ENCODE measurements around the gene DDX59. TPM values are rescaled to one million over a fixed set of nuclear protein-coding genes. Genes with fewer than 3 reads are reported as not detected.
A peak's percentile ranks its signal among the peaks of the same experiment; 100 is the strongest.

DDX59 gene
- total RNA-seq, 4 donors from 2014 or later = 8.6 to 17.5 (median 14.6) TPM

GRCh38 chr1:200670242-200671118 lies 773 bp upstream of the DDX59 start:
- peak in 1 of 3 donors; percentile 0 for TF ChIP-seq POLR2AphosphoS5 (IDR thresholded peaks at IDR 0.05)
- TF ChIP-seq, protein P1, sequence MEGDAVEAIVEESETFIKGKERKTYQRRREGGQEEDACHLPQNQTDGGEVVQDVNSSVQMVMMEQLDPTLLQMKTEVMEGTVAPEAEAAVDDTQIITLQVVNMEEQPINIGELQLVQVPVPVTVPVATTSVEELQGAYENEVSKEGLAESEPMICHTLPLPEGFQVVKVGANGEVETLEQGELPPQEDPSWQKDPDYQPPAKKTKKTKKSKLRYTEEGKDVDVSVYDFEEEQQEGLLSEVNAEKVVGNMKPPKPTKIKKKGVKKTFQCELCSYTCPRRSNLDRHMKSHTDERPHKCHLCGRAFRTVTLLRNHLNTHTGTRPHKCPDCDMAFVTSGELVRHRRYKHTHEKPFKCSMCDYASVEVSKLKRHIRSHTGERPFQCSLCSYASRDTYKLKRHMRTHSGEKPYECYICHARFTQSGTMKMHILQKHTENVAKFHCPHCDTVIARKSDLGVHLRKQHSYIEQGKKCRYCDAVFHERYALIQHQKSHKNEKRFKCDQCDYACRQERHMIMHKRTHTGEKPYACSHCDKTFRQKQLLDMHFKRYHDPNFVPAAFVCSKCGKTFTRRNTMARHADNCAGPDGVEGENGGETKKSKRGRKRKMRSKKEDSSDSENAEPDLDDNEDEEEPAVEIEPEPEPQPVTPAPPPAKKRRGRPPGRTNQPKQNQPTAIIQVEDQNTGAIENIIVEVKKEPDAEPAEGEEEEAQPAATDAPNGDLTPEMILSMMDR (IDR thresholded peaks at IDR 0.05) = no peak
- TF ChIP-seq EP300 (IDR thresholded peaks at IDR 0.05; ENCODE audit: low read depth) = no peak
- no peak for TF ChIP-seq POLR2A (IDR thresholded peaks at IDR 0.05)
- Histone ChIP-seq H3K36me3 (no peaks in the 10 kb centered on the region), H3K27ac (peak overlapping the region; percentile 98 to 100 (median 100)), H3K4me3 (peak overlapping the region; percentile 29 to 95 (median 72)), H3K4me1 (peaks cover 10 to 34% (median 12%) of the 10 kb centered on the region in 4 donors), H3K27me3 (no peaks in the 10 kb centered on the region), H3K9me3 (no peaks in the 10 kb centered on the region)
- 10 to 13% methylated on average over 13 to 14 of the region's 14 CpGs for WGBS, 2 donors (ENCODE audit: low coverage in 1 of 2)
- peak; percentile 51 for DNase-seq
- in situ Hi-C loops (cut with MboI; ENCODE audit: low pct_ligation_motif_present in 1 of 4, low pct_unique_long_range_greater_than_20kb in 1 of 4, low sequenced_read_pairs in 3 of 4) (no loop called here), intact Hi-C loops (cut with DNase I; ENCODE audit: low total_unique reads) (no loop called here)

DNA sequence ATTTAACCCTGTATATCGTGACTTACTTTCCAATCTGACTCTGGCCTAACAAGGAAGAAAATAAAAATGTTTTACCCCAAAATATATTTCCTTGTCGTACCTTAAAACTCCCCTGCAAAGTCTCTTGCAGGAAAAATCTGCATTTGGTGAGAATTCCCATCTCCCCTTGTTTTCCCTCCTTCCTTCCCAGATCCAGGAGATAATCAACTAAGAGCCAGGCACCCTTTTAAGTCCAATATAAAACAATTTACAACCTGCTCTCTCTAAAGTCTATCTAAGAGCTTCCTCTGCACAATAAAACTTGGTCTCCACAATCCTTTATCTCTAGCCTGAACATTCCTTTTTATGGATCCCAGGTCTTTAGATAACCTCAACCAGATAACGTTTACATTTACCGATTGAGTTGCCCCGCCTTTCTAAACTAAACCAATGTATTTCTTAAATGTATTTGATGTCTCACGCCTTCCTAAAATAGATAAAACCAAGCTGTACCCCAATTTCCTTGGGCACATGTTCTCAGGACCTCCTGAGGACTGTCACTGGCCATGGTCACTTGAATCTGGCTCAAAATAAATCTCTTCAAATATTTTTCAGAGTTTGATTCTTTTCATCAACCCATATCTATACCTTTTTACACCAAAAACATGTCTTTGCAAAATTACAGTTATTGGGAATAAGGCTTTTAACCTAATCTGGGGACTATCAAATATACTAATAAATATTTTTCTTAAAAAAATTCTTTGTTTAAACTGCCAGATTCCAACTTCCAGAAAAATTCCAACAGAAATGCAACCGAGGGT lies 993 bp downstream of the DDX59 start:
- Histone ChIP-seq H3K9me3 (no peaks in the 10 kb centered on the region), H3K4me1 (peaks cover 10 to 34% (median 12%) of the 10 kb centered on the region in 4 donors), H3K27me3 (no peaks in the 10 kb centered on the region), H3K36me3 (no peaks in the 10 kb centered on the region), H3K27ac (peak overlapping the region; percentile 98 to 100 (median 100)), H3K4me3 (peak overlapping the region; percentile 69 to 96 (median 85))
- no peak for TF ChIP-seq EP300 (IDR thresholded peaks at IDR 0.05; ENCODE audit: low read depth)
- no peak for TF ChIP-seq POLR2AphosphoS5 (IDR thresholded peaks at IDR 0.05)
- TF ChIP-seq POLR2A (IDR thresholded peaks at IDR 0.05) = no peak
- TF ChIP-seq, protein P1 (IDR thresholded peaks at IDR 0.05) = no peak
- 24 to 32% methylated on average over 5 to 7 of the region's 7 CpGs for WGBS, 2 donors (ENCODE audit: low coverage in 1 of 2)
- in situ Hi-C loops (cut with MboI; ENCODE audit: low pct_ligation_motif_present in 1 of 4, low pct_unique_long_range_greater_than_20kb in 1 of 4, low sequenced_read_pairs in 3 of 4) (no loop called here), intact Hi-C loops (cut with DNase I; ENCODE audit: low total_unique reads) (loop anchor here (1.0 to 10.0 kb wide), 2 partner anchors 71 to 136 kb away; no protein-coding TSS in a partner anchor)
- no peak for DNase-seq

DNA sequence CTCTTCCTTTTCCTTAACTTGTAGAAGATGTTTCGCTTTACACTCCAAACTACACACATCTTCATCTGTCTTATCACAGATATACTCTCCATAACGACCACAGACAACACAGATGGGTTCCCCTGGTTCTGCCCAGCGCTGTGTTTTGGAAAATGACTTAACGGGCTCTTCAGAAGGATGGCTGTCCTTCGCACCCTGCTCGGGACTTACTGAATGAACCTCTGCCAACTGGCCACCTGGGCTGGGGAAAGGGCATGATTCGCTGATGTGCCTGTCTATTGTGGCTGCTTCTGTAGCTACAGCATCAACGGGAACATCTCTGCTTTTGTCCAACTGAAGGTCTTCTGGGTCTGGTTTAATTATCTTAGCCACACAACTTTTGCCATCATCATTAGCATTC lies 3.4 kb downstream of the DDX59 start:
- intact Hi-C loops (cut with DNase I; ENCODE audit: low total_unique reads) = loop anchor here (10.0 kb wide), 1 partner anchor 138 kb away; no protein-coding TSS in a partner anchor
- no peak for DNase-seq
- in situ Hi-C loops (cut with MboI; ENCODE audit: low pct_ligation_motif_present in 1 of 4, low pct_unique_long_range_greater_than_20kb in 1 of 4, low sequenced_read_pairs in 3 of 4) = no loop called here
- H3K4me3 ChIP-seq = no peak overlapping the region
- WGBS, 2 donors (ENCODE audit: low coverage in 1 of 2) = 68 to 83% methylated on average over 3 to 8 of the region's 8 CpGs
- H3K27ac ChIP-seq = no peak overlapping the region
- H3K4me1 ChIP-seq = peaks cover 10 to 33% (median 12%) of the 10 kb centered on the region in 4 donors
- no peaks in the 10 kb centered on the region for H3K27me3 ChIP-seq
- peaks cover 0 to 6% (median under 1%) of the 10 kb centered on the region in 4 donors for H3K36me3 ChIP-seq
- TF ChIP-seq, protein P1 (IDR thresholded peaks at IDR 0.05) = no peak
- TF ChIP-seq POLR2A (IDR thresholded peaks at IDR 0.05) = no peak
- no peak for TF ChIP-seq EP300 (IDR thresholded peaks at IDR 0.05; ENCODE audit: low read depth)
- no peak for TF ChIP-seq POLR2AphosphoS5 (IDR thresholded peaks at IDR 0.05)
- H3K9me3 ChIP-seq = no peaks in the 10 kb centered on the region

GRCh38 chr1:200665861-200666260 lies 3.8 kb downstream of the DDX59 start:
- Histone ChIP-seq H3K4me3 (no peak overlapping the region), H3K4me1 (peaks cover 7 to 29% (median 12%) of the 10 kb centered on the region in 4 donors), H3K27me3 (no peaks in the 10 kb centered on the region), H3K27ac (no peak overlapping the region), H3K9me3 (no peaks in the 10 kb centered on the region), H3K36me3 (peaks cover 0 to 6% (median 3%) of the 10 kb centered on the region in 4 donors)
- no peak for TF ChIP-seq POLR2A (IDR thresholded peaks at IDR 0.05)
- TF ChIP-seq EP300 (IDR thresholded peaks at IDR 0.05; ENCODE audit: low read depth) = no peak
- no peak for TF ChIP-seq POLR2AphosphoS5 (IDR thresholded peaks at IDR 0.05)
- TF ChIP-seq, protein P1 (IDR thresholded peaks at IDR 0.05) = no peak
- intact Hi-C loops (cut with DNase I; ENCODE audit: low total_unique reads) = loop anchor here (10.0 kb wide), 1 partner anchor 139 kb away; no protein-coding TSS in a partner anchor
- no peak for DNase-seq
- in situ Hi-C loops (cut with MboI; ENCODE audit: low pct_ligation_motif_present in 1 of 4, low pct_unique_long_range_greater_than_20kb in 1 of 4, low sequenced_read_pairs in 3 of 4) = no loop called here
- 33 to 57% methylated on average over 2 of the region's 2 CpGs for WGBS, 2 donors (ENCODE audit: low coverage in 1 of 2)

Data from transverse colon (tissue), 4 donors.